ENCODE measurements around the gene RFK. TPM values are rescaled to one million over a fixed set of nuclear protein-coding genes. Genes with fewer than 3 reads are reported as not detected.

RFK gene
- total RNA-seq, 4 donors from 2014 or later: 10.3 to 18.5 (median 12.3) TPM

DNA sequence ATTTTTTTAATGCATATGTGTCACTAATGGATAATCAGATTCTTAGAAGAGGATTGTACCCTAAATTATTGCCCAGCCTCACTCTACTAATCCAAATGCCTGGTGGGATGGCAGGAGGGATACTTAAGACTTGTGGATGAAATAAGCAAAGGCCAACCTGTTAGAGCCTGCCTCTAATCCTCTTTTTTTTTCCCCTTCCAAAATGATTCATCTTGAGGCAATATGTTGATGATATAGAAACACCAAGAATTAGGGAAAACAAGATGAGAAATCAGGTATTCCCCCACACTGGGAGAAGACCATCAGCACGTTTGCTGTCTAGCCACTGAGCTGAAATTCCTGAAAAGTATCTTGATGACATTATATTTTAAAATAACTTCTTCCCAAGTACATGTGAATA, 52.0 kb downstream of the RFK start:
- no peak for TF ChIP-seq POLR2A (IDR thresholded peaks at IDR 0.05)
- TF ChIP-seq, protein P1, sequence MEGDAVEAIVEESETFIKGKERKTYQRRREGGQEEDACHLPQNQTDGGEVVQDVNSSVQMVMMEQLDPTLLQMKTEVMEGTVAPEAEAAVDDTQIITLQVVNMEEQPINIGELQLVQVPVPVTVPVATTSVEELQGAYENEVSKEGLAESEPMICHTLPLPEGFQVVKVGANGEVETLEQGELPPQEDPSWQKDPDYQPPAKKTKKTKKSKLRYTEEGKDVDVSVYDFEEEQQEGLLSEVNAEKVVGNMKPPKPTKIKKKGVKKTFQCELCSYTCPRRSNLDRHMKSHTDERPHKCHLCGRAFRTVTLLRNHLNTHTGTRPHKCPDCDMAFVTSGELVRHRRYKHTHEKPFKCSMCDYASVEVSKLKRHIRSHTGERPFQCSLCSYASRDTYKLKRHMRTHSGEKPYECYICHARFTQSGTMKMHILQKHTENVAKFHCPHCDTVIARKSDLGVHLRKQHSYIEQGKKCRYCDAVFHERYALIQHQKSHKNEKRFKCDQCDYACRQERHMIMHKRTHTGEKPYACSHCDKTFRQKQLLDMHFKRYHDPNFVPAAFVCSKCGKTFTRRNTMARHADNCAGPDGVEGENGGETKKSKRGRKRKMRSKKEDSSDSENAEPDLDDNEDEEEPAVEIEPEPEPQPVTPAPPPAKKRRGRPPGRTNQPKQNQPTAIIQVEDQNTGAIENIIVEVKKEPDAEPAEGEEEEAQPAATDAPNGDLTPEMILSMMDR (IDR thresholded peaks at IDR 0.05): no peak
- intact Hi-C loops (cut with DNase I): no loop called here
- no peak overlapping the region for H3K27ac ChIP-seq
- no peaks in the 10 kb centered on the region for H3K9me3 ChIP-seq
- no peak for DNase-seq
- no peaks in the 10 kb centered on the region for H3K36me3 ChIP-seq
- no peaks in the 10 kb centered on the region for H3K4me1 ChIP-seq
- no peak overlapping the region for H3K4me3 ChIP-seq
- 18 to 57% methylated on average over 1 of the region's 1 CpG for WGBS, 2 donors
- H3K27me3 ChIP-seq: no peaks in the 10 kb centered on the region

DNA sequence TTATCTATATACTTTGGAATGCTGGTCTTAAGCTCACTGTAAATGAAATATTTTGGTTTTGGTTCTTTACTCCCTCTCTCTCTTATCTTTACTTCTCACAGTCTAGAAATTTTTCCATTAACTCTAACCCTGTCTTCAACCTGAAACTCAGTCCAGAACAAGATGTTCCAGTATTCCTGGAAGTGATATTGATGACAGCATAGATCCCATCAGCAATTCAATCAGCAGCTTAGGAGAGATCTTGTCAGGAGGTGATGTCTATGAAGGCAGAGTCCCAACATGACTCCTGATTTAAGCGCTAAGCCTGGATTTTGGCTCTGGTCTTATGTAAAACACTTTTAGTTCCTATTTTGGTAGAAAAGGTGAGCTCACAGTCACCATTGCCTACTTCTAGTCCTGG, 52.6 kb downstream of the RFK start:
- Histone ChIP-seq H3K4me3 (no peak overlapping the region), H3K27ac (no peak overlapping the region), H3K36me3 (no peaks in the 10 kb centered on the region), H3K9me3 (no peaks in the 10 kb centered on the region), H3K27me3 (no peaks in the 10 kb centered on the region), H3K4me1 (no peaks in the 10 kb centered on the region)
- intact Hi-C loops (cut with DNase I): no loop called here
- no peak for DNase-seq
- WGBS, 2 donors: 100% methylated on average over 1 of the region's 1 CpG
- no peak for TF ChIP-seq POLR2A (IDR thresholded peaks at IDR 0.05)
- TF ChIP-seq, protein P1 (IDR thresholded peaks at IDR 0.05): no peak

DNA sequence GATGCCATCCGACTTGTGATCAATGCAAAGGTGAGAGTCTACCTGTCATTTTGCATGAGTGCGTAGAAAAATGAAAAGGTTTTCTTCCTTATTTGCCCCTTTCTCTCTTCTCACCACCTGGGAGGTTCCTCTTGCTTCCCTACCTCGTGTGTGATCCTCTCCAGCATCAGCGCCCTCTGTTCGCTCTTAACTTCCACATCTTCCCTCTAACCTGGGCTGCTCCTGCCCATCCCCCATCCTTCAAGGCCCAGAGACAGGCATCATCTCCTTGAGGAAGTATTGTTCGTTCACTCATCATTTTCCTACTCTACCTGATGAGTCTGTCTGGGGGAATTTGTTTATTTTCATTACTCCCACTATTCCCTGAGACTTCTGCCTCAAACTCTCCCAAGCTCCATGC, 55.8 kb downstream of the RFK start:
- intact Hi-C loops (cut with DNase I): no loop called here
- H3K36me3 ChIP-seq: no peaks in the 10 kb centered on the region
- H3K27ac ChIP-seq: no peak overlapping the region
- no peak for DNase-seq
- H3K27me3 ChIP-seq: no peaks in the 10 kb centered on the region
- no peaks in the 10 kb centered on the region for H3K4me1 ChIP-seq
- no peak overlapping the region for H3K4me3 ChIP-seq
- WGBS, 2 donors: 67 to 78% methylated on average over 6 of the region's 6 CpGs
- no peak for TF ChIP-seq POLR2A (IDR thresholded peaks at IDR 0.05)
- TF ChIP-seq, protein P1 (IDR thresholded peaks at IDR 0.05): no peak
- H3K9me3 ChIP-seq: no peaks in the 10 kb centered on the region

DNA sequence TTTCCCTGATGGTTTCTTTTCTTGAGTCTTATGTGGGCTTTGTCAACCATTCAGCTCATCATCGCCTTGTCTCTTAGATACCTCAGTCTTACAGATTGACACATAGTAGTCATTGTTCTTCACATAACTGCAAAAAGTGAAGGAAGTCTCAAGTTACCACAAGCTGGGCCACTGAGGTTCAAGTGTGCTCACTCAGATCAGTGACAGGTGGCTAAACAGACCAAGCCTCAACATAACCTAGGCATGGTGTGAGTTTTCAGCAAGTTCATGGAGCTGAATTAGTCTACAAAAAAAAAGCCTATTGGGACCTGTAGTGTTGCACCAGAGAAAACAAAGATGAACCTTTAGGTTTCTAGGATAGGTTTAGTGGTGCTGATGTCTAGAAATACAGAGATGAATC, 58.2 kb downstream of the RFK start:
- Histone ChIP-seq H3K36me3 (no peaks in the 10 kb centered on the region), H3K4me1 (no peaks in the 10 kb centered on the region), H3K9me3 (no peaks in the 10 kb centered on the region), H3K27me3 (no peaks in the 10 kb centered on the region), H3K27ac (no peak overlapping the region), H3K4me3 (no peak overlapping the region)
- intact Hi-C loops (cut with DNase I): no loop called here
- WGBS, 2 donors: 83 to 88% methylated on average over 1 of the region's 1 CpG
- TF ChIP-seq, protein P1 (IDR thresholded peaks at IDR 0.05): no peak
- TF ChIP-seq POLR2A (IDR thresholded peaks at IDR 0.05): no peak
- DNase-seq: no peak

Other genes starting within 250 kb of the RFK start
- 1 to 10 TPM; 1.1 to 4.8 (median 3.0) TPM for gene GCNT1, start 64.8 kb upstream of the RFK start, total RNA-seq